ENCODE results near the gene GJC1. TPM values are rescaled to one million over a fixed set of nuclear protein-coding genes. Genes with fewer than 3 reads are reported as not detected.
A peak's percentile ranks its signal among the peaks of the same experiment; 100 is the strongest.

GJC1 gene
- total and polyA plus RNA-seq, 9 donors, result 1.3 to 18.4 (median 4.3) TPM

- TF ChIP-seq EP300 (IDR thresholded peaks at IDR 0.05) (no peak), POLR2A (IDR thresholded peaks at IDR 0.05) (no peak), CTCF (IDR thresholded peaks at IDR 0.05) (no peak)
- Histone ChIP-seq H3K27ac (no peak overlapping the region), H3K4me3 (no peak overlapping the region), H3K27me3 (no peaks in the 10 kb centered on the region), H3K4me1 (ENCODE audit: insufficient read depth) (no peaks in the 10 kb centered on the region), H3K9me3 (no peaks in the 10 kb centered on the region), H3K36me3 (no peaks in the 10 kb centered on the region)
- no peak for DNase-seq
- WGBS, 3 donors, result 25 to 29% (median 28%) methylated on average over 10 of the region's 10 CpGs
- intact Hi-C loops (cut with DNase I), result loop anchor here (2.0 to 10.0 kb wide), 4 partner anchors 84 to 246 kb away; no protein-coding TSS in a partner anchor
Measured at GRCh38 chr17:44778656-44779210, 51.4 kb downstream of the GJC1 start.

GRCh38 chr17:44777394-44778348, 52.4 kb downstream of the GJC1 start:
- intact Hi-C loops (cut with DNase I), result loop anchor here (2.0 to 10.0 kb wide), 4 partner anchors 85 to 247 kb away; no protein-coding TSS in a partner anchor
- no peak for DNase-seq
- H3K4me3 ChIP-seq, result no peak overlapping the region
- no peaks in the 10 kb centered on the region for H3K36me3 ChIP-seq
- WGBS, 3 donors, result 86 to 90% (median 89%) methylated on average over 18 to 20 of the region's 20 CpGs
- no peaks in the 10 kb centered on the region for H3K27me3 ChIP-seq
- no peak overlapping the region for H3K27ac ChIP-seq
- H3K4me1 ChIP-seq (ENCODE audit: insufficient read depth), result no peaks in the 10 kb centered on the region
- H3K9me3 ChIP-seq, result no peaks in the 10 kb centered on the region
- TF ChIP-seq CTCF (IDR thresholded peaks at IDR 0.05) (no peak), POLR2A (IDR thresholded peaks at IDR 0.05) (no peak), EP300 (IDR thresholded peaks at IDR 0.05) (no peak)

- no peak for TF ChIP-seq CTCF (IDR thresholded peaks at IDR 0.05)
- TF ChIP-seq POLR2A (IDR thresholded peaks at IDR 0.05), result no peak
- no peak for TF ChIP-seq EP300 (IDR thresholded peaks at IDR 0.05)
- no peaks in the 10 kb centered on the region for H3K4me1 ChIP-seq (ENCODE audit: insufficient read depth)
- DNase-seq, result peak in 1 of 5 donors; percentile 41
- H3K27me3 ChIP-seq, result no peaks in the 10 kb centered on the region
- no peak overlapping the region for H3K4me3 ChIP-seq
- 82 to 87% (median 85%) methylated on average over 19 of the region's 19 CpGs for WGBS, 3 donors
- no peak overlapping the region for H3K27ac ChIP-seq
- H3K9me3 ChIP-seq, result no peaks in the 10 kb centered on the region
- intact Hi-C loops (cut with DNase I), result loop anchor here (5.0 to 10.0 kb wide), 3 partner anchors 90 to 248 kb away; no protein-coding TSS in a partner anchor
- no peaks in the 10 kb centered on the region for H3K36me3 ChIP-seq
Measured at GRCh38 chr17:44776628-44777393, 53.3 kb downstream of the GJC1 start.

Measured in ovary (tissue), 9 donors.